ENCODE measurements around the gene MCF2.

Gene MCF2

GRCh38 chrX:139581068-139581467, 126.9 kb downstream of the MCF2 start:
- no peak for DNase-seq

DNA sequence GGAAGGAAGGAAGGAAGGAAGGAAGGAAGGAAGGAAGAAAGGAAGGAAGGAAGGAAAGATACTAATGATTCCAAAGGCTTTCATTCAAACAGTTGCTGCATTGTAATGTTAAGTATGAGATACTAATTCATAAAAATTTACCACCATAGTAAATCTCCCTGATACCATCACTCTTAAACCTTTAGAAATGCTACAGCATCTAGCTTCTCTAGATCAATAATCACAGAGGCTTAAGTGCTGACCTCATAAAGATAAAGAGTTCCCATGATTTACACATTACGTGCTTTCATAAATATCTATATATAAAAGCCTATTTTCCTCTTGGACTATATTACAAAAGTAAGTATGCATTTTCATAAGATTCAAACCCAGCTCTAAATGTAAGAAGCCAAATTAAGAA, 141.0 kb downstream of the MCF2 start:
- no peak for DNase-seq

DNA sequence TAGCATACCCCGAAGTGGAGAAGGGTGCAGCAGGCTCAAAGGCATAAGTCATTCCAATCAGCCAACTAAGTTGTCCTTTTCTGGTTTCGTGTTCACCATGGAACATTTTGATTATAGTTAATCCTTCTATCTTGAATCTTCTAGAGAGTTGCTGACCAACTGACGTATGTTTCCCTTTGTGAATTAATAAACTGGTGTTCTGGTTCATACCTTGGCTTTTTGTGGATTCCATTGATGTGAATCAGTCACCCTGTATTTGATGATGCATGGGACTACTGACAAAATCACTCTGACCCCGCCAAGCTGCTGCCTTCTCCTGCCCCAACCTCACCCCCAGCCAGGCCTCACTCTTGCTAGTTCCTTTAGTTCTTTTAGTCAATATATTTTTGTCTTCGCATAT, 144.7 kb downstream of the MCF2 start:
- no peak for DNase-seq

- DNase-seq = no peak
Measured at GRCh38 chrX:139560221-139560620, 147.7 kb downstream of the MCF2 start.

DNA sequence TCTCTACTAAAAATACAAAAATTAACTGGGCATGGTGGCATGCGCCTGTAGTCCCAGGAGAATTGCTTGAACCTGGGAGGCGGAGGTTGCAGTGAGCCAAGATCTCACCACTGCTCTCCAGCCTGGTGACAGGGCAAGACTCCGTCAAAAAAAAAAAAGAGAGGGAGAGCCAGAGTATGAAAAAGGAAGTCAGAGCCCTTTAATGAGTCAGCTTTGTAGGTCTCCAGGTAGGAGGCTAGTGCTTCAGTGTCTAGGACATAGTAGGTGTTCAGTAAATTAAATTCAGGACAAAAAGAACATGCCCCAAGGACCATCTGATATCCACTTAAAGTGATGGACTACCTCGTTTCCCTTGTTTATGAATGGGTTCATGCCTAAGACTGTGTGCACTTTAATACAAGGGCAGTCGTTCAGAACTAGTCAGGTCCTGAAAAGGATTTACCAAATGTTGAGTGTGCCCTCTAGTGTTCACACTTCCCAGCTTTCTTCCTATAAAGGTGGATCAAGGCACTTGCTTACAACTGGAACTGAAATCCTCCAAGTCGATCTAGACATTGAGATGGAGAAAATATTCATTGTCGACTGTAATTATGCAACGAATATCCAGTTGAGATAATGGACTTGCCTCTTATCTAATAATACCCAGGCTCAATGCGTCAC, 148.5 kb downstream of the MCF2 start:
- no peak for DNase-seq

DNA sequence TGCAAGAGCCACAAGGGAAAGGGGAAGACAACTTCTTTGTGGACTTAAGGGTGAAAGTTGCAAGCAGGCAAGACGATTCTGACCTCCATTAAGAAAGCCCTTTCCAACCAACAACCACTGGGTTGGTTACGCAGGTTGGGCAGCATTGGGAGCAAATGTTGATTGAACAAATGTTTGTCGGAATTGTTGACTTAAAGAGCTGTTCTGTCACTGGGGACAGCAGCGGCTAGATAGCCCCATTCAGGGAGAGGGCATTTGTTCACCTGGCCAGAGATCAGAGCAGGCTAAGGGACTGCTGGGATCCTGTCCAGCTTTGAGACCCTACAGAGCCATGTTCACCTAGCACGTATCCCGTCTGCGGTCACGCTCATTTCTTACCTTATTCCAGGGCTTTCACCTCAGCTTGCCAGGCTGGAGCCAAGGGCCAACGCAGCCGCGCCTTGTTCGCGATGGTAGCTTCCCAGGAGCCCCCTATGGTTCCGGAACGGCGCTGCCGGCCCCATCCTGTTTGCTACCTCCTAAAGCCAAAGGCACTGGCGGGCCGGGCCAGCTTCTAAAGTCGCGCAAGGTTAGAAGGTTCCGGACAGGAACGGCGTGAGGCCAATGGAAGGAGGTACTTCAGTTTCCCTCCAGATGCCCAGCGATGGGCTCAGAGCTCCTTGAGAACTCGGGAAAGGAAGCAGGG, 152.8 kb downstream of the MCF2 start:
- DNase-seq = no peak

- DNase-seq = no peak
Measured at GRCh38 chrX:139554376-139554775, 153.6 kb downstream of the MCF2 start.

DNA sequence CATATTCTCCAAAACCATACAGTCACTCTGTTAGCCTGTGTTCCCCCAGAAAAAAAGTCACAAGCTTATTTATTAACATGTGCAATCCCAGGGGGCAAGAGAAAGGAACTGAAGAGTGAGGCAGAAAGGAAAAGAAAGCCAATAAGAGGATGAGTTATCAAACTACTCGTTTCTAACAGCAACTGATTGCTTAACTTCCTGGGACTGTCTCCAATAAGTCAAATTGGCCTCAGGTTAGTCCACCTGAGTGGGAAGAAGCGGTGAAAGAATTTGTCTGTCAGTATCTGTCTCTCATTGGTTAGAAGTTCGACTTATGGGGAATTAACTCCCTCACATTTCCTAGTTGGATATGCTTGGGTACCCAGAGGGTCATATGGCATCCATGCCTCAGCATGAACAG, 163.4 kb downstream of the MCF2 start:
- DNase-seq = no peak

GRCh38 chrX:139543920-139544319, 164.0 kb downstream of the MCF2 start:
- DNase-seq = no peak

DNA sequence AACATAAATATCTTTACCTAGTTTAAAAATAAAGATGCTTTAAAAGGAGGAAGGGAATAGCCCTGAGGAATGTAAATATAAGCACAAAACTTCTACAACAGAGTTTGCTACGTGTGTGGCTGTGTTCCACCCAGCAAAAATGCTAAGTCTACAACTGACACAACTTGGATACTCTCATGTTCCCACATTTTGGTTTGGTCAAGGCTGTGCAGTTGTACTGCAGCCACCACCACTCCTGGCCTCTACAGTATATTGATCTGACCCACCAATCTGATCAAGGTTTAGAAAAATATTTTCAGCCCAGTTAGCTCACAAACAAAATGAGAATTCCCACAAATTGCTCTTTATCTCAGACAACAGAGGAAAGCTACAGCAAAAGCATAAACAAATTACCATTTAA, 165.3 kb downstream of the MCF2 start:
- no peak for DNase-seq

GRCh38 chrX:139538907-139539790, 168.8 kb downstream of the MCF2 start:
- DNase-seq = no peak

- DNase-seq = no peak
Measured at GRCh38 chrX:139533444-139533843, 174.5 kb downstream of the MCF2 start.

DNA sequence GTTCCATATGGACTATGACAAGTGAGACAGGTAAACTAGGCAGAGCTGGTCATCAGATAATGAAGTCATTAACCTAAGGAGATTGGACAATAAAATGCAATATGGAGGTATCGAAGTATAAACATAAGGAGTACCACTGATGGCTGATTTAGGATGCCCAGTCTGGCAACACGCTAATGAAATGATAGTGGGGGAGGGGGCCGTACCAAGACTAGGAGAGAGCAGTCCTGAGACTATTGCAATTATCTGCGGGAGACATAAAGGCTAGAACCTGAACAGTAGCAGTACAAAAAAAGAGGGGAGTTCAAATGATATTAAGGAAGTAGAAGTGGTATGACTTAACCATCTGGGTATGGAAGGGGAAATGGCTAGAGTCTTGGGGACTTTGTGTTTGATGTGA, 175.1 kb downstream of the MCF2 start:
- DNase-seq = no peak

All from NCI-H510A (cell line).